GM18507 (cell line): ENCODE data around the gene HMCN2.

ENCODE experiments used
- DNase-seq: peaks from one replicate; pipeline ENCODE4 v3.0.0; 2011; ENCODE audit warnings: low read depth; ENCODE audit not compliant: insufficient read length; ENCODE audit errors: extremely low spot score
- FAIRE-seq: peaks from 2 replicates; lab custom pipeline; 2011; peaks lifted over from hg19 to GRCh38; lab: Jason Lieb, UNC

The HMCN2 gene

GRCh38 chr9:130286072-130286770 lies 20.7 kb downstream of the HMCN2 start:
- FAIRE-seq (no peak), DNase-seq (no peak)

- no peak for FAIRE-seq
Measured at GRCh38 chr9:130286781-130287428, 21.3 kb downstream of the HMCN2 start.

GRCh38 chr9:130287736-130288135 lies 22.2 kb downstream of the HMCN2 start:
- no peak for DNase-seq

More at GRCh38 chr9:130286781-130287428, 21.3 kb downstream of the HMCN2 start:
- DNase-seq, result no peak

GRCh38 chr9:130288393-130288792 lies 22.8 kb downstream of the HMCN2 start:
- DNase-seq, result no peak
- FAIRE-seq, result no peak

More at GRCh38 chr9:130287736-130288135, 22.2 kb downstream of the HMCN2 start:
- FAIRE-seq, result no peak

GRCh38 chr9:130288926-130289690 lies 23.5 kb downstream of the HMCN2 start:
- FAIRE-seq (no peak), DNase-seq (no peak)

- no peak for FAIRE-seq
- no peak for DNase-seq
Measured at GRCh38 chr9:130289711-130290241, 24.2 kb downstream of the HMCN2 start.

GRCh38 chr9:130290291-130291181 lies 25.0 kb downstream of the HMCN2 start:
- FAIRE-seq (no peak), DNase-seq (no peak)

- DNase-seq (no peak), FAIRE-seq (no peak)
Measured at GRCh38 chr9:130291474-130291873, 25.9 kb downstream of the HMCN2 start.

- DNase-seq, result no peak
- no peak for FAIRE-seq
Measured at GRCh38 chr9:130292106-130292505, 26.5 kb downstream of the HMCN2 start.

- DNase-seq (no peak), FAIRE-seq (no peak)
Measured at GRCh38 chr9:130294664-130295063, 29.1 kb downstream of the HMCN2 start.

GRCh38 chr9:130295431-130295830 lies 29.9 kb downstream of the HMCN2 start:
- FAIRE-seq (no peak), DNase-seq (no peak)

GRCh38 chr9:130295945-130296782 lies 30.6 kb downstream of the HMCN2 start:
- FAIRE-seq (no peak), DNase-seq (no peak)

- FAIRE-seq (no peak), DNase-seq (no peak)
Measured at GRCh38 chr9:130296783-130297055, 31.2 kb downstream of the HMCN2 start.

GRCh38 chr9:130297371-130297770 lies 31.8 kb downstream of the HMCN2 start:
- no peak for FAIRE-seq

GRCh38 chr9:130298662-130299279 lies 33.2 kb downstream of the HMCN2 start:
- FAIRE-seq (no peak), DNase-seq (no peak)

More at GRCh38 chr9:130297371-130297770, 31.8 kb downstream of the HMCN2 start:
- no peak for DNase-seq

- no peak for DNase-seq
- no peak for FAIRE-seq
Measured at GRCh38 chr9:130299785-130300615, 34.4 kb downstream of the HMCN2 start.

GRCh38 chr9:130300739-130301138 lies 35.2 kb downstream of the HMCN2 start:
- FAIRE-seq, result no peak
- no peak for DNase-seq
